Calu3 (cell line): Measurements from ENCODE around the gene RAB11FIP2. TPM values are rescaled to one million over a fixed set of nuclear protein-coding genes. Genes with fewer than 3 reads are reported as not detected.

Source experiments
- BruUV-seq: library from RNA; stranded (reverse); fragments of 400-500 nt; replicated peaks from 2 replicates; lab custom pipeline; 2021; lab: Mats Ljungman, UMichigan
- CTCF ChIA-PET: fragments of 300-600 bp; sonication (Branson Sonifier 250); formaldehyde crosslinking; loops from one replicate; lab custom pipeline; 2022; ENCODE audit warnings: antibody characterized with exemption; lab: Charles Lee
- DNase-seq: peaks from one replicate; pipeline ENCODE4 v3.0.0; 2022
- H3K27ac Mint-ChIP-seq: one replicate; pipeline ENCODE4 v1.8.0; 2022; ENCODE audit warnings: mixed read lengths; ENCODE audit not compliant: unreplicated experiment
- H3K27me3 Mint-ChIP-seq: one replicate; pipeline ENCODE4 v1.8.0; 2022; ENCODE audit warnings: mixed read lengths; ENCODE audit not compliant: unreplicated experiment
- H3K36me3 Mint-ChIP-seq: one replicate; pipeline ENCODE4 v1.8.0; 2022; ENCODE audit warnings: mild to moderate bottlenecking, moderate library complexity, mixed read lengths; ENCODE audit not compliant: insufficient read depth, unreplicated experiment
- H3K4me1 Mint-ChIP-seq: one replicate; pipeline ENCODE4 v1.8.0; 2022; ENCODE audit warnings: mild to moderate bottlenecking, low read depth, mixed read lengths; ENCODE audit not compliant: unreplicated experiment
- H3K4me3 Mint-ChIP-seq: one replicate; pipeline ENCODE4 v1.8.0; 2022; ENCODE audit warnings: mild to moderate bottlenecking, low read depth, moderate library complexity, mixed read lengths; ENCODE audit not compliant: unreplicated experiment
- H3K9me3 Mint-ChIP-seq: one replicate; pipeline ENCODE4 v1.8.0; 2022; ENCODE audit warnings: low read depth, mixed read lengths; ENCODE audit not compliant: unreplicated experiment
- CTCF ChIP-seq: fragments of 200-600 bp; IDR thresholded peaks from one replicate; pipeline ENCODE4 v1.8.0; 2022; ENCODE audit warnings: antibody characterized with exemption; ENCODE audit not compliant: unreplicated experiment
- intact Hi-C: fragments of 100-400 bp; cut with micrococcal nuclease; formaldehyde crosslinking; loops from one replicate; pipeline ENCODE4 v1.10.0; 2022; ENCODE audit not compliant: unreplicated experiment
- total RNA-seq: library from RNA; stranded (reverse); gene quantifications from 2 replicates; pipeline ENCODE4 v1.2.3, GENCODE V29; 2022

Gene RAB11FIP2
- total RNA-seq, 1 experiment from 2014 or later, result 11.0 TPM

GRCh38 chr10:117987244-117987909 is 59.4 kb downstream of the RAB11FIP2 start:
- Mint-ChIP-seq H3K4me1 (no peaks in the 10 kb centered on the region), H3K36me3 (no peaks in the 10 kb centered on the region), H3K9me3 (peaks cover 2% of the 10 kb centered on the region), H3K27ac (no peak overlapping the region), H3K4me3 (no peak overlapping the region), H3K27me3 (no peaks in the 10 kb centered on the region)
- BruUV-seq, result no TSS peak
- DNase-seq, result no peak
- no peak for TF ChIP-seq CTCF
- intact Hi-C loops, result no loop called here
- CTCF ChIA-PET, result no interaction called here

- no peaks in the 10 kb centered on the region for H3K27me3 Mint-ChIP-seq
- no peak for TF ChIP-seq CTCF
- BruUV-seq, result no TSS peak
- intact Hi-C loops, result no loop called here
- H3K27ac Mint-ChIP-seq, result no peak overlapping the region
- peaks cover 2% of the 10 kb centered on the region for H3K9me3 Mint-ChIP-seq
- DNase-seq, result no peak
- no peaks in the 10 kb centered on the region for H3K4me1 Mint-ChIP-seq
- no peak overlapping the region for H3K4me3 Mint-ChIP-seq
- no peaks in the 10 kb centered on the region for H3K36me3 Mint-ChIP-seq
- CTCF ChIA-PET, result no interaction called here
Measured at GRCh38 chr10:117983961-117984360, 62.8 kb downstream of the RAB11FIP2 start.

GRCh38 chr10:117980755-117981702 is 65.7 kb downstream of the RAB11FIP2 start:
- Mint-ChIP-seq H3K4me1 (no peaks in the 10 kb centered on the region), H3K27ac (no peak overlapping the region), H3K36me3 (no peaks in the 10 kb centered on the region), H3K4me3 (no peak overlapping the region), H3K9me3 (peaks cover under 1% of the 10 kb centered on the region), H3K27me3 (no peaks in the 10 kb centered on the region)
- intact Hi-C loops, result no loop called here
- no peak for TF ChIP-seq CTCF
- no TSS peak for BruUV-seq
- DNase-seq, result no peak
- CTCF ChIA-PET, result no interaction called here

GRCh38 chr10:117980216-117980615 is 66.5 kb downstream of the RAB11FIP2 start:
- Mint-ChIP-seq H3K4me1 (no peaks in the 10 kb centered on the region), H3K27ac (no peak overlapping the region), H3K9me3 (no peaks in the 10 kb centered on the region), H3K27me3 (no peaks in the 10 kb centered on the region), H3K36me3 (no peaks in the 10 kb centered on the region), H3K4me3 (no peak overlapping the region)
- no peak for TF ChIP-seq CTCF
- no peak for DNase-seq
- intact Hi-C loops, result no loop called here
- BruUV-seq, result no TSS peak
- CTCF ChIA-PET, result no interaction called here
